Left forelimb (tissue), 1 donor: ENCODE data around the gene CAND1.
"Not testable (repeated sequence)": the region's sequence is repeated elsewhere in the genome, so short reads cannot be mapped to it uniquely, and the experiment has no call there.

Experiments used
- DNase-seq: peaks from one replicate; pipeline ENCODE4 v3.0.0-alpha.2; 2018; ENCODE audit warnings: low spot score

CAND1 gene

GRCh38 chr12:67341086-67341485 lies 71.9 kb downstream of the CAND1 start:
- DNase-seq: not testable (repeated sequence)

- no peak for DNase-seq
Measured at GRCh38 chr12:67344979-67345710, 76.0 kb downstream of the CAND1 start.

- no peak for DNase-seq
Measured at GRCh38 chr12:67348683-67349082, 79.5 kb downstream of the CAND1 start.

GRCh38 chr12:67352682-67353081 lies 83.5 kb downstream of the CAND1 start:
- no peak for DNase-seq

GRCh38 chr12:67354322-67354721 lies 85.2 kb downstream of the CAND1 start:
- no peak for DNase-seq

GRCh38 chr12:67354966-67355365 lies 85.8 kb downstream of the CAND1 start:
- no peak for DNase-seq

GRCh38 chr12:67355428-67356379 lies 86.5 kb downstream of the CAND1 start:
- DNase-seq: no peak

GRCh38 chr12:67356380-67356774 lies 87.2 kb downstream of the CAND1 start:
- DNase-seq: no peak

GRCh38 chr12:67357376-67358125 lies 88.4 kb downstream of the CAND1 start:
- no peak for DNase-seq

GRCh38 chr12:67358781-67359338 lies 89.7 kb downstream of the CAND1 start:
- no peak for DNase-seq

- DNase-seq: no peak
Measured at GRCh38 chr12:67362526-67362925, 93.4 kb downstream of the CAND1 start.

- no peak for DNase-seq
Measured at GRCh38 chr12:67364228-67364627, 95.1 kb downstream of the CAND1 start.

- DNase-seq: no peak
Measured at GRCh38 chr12:67365131-67365530, 96.0 kb downstream of the CAND1 start.

- DNase-seq: no peak
Measured at GRCh38 chr12:67367843-67368242, 98.7 kb downstream of the CAND1 start.
